ENCODE data around the gene KCNJ16. TPM values are rescaled to one million over a fixed set of nuclear protein-coding genes. Genes with fewer than 3 reads are reported as not detected.

Gene KCNJ16
- total RNA-seq, 1 experiment from 2014 or later: not detected

GRCh38 chr17:70159980-70160379, 85.0 kb downstream of the KCNJ16 start:
- DNase-seq (ENCODE audit: low read depth, low spot score): no peak
- no peak for ATAC-seq
- in situ Hi-C loops (cut with HindIII; ENCODE audit: low pct_unique_long_range_greater_than_20kb, low sequenced_read_pairs): no loop called here
- BruUV-seq (replicated peaks): no TSS peak
- Histone ChIP-seq H3K27me3 (ENCODE audit: control insufficient read depth, insufficient read depth, low read length) (no peaks in the 10 kb centered on the region), H3K9me3 (ENCODE audit: control insufficient read depth, insufficient read depth, low read depth, low read length) (no peaks in the 10 kb centered on the region), H3K27ac (ENCODE audit: low read length) (no peak overlapping the region), H3K4me3 (ENCODE audit: low read depth in 2 of 2, low read length in 2 of 2) (no peak overlapping the region), H3K4me1 (ENCODE audit: control insufficient read depth, insufficient read depth, low read length) (no peaks in the 10 kb centered on the region), H3K36me3 (ENCODE audit: control insufficient read depth, insufficient read depth, low read length) (no peaks in the 10 kb centered on the region)
- CTCF ChIA-PET: no interaction called here
- POLR2A ChIA-PET: interaction anchor here (0.7 kb wide), 1 partner anchor 636 kb away, joined by 3 read pairs; no protein-coding TSS in a partner anchor
- TF ChIP-seq POLR2AphosphoS5 (IDR thresholded peaks at IDR 0.05; ENCODE audit: low read depth, low read length): no peak
- intact Hi-C loops (cut with micrococcal nuclease; ENCODE audit: unreplicated experiment): no loop called here

- no peaks in the 10 kb centered on the region for H3K9me3 ChIP-seq (ENCODE audit: control insufficient read depth, insufficient read depth, low read depth, low read length)
- in situ Hi-C loops (cut with HindIII; ENCODE audit: low pct_unique_long_range_greater_than_20kb, low sequenced_read_pairs) (no loop called here), intact Hi-C loops (cut with micrococcal nuclease; ENCODE audit: unreplicated experiment) (no loop called here)
- DNase-seq (ENCODE audit: low read depth, low spot score) (no peak), ATAC-seq (no peak)
- no peak for TF ChIP-seq CTCF (IDR thresholded peaks at IDR 0.05)
- no peak for TF ChIP-seq POLR2AphosphoS5 (IDR thresholded peaks at IDR 0.05; ENCODE audit: low read depth, low read length)
- no peak for TF ChIP-seq REST (IDR thresholded peaks at IDR 0.05; ENCODE audit: insufficient read depth in 1 of 2, low read depth in 2 of 2, low read length in 1 of 2)
- TF ChIP-seq TCF7L2 (IDR thresholded peaks at IDR 0.05; ENCODE audit: low read depth, low read length): no peak
- no peak for TF ChIP-seq SIN3A (IDR thresholded peaks at IDR 0.05; ENCODE audit: borderline replicate concordance, insufficient read depth, low read depth, low read length)
- no peak overlapping the region for H3K4me3 ChIP-seq (ENCODE audit: low read depth in 2 of 2, low read length in 2 of 2)
- CTCF ChIA-PET: no interaction called here
- H3K36me3 ChIP-seq (ENCODE audit: control insufficient read depth, insufficient read depth, low read length): no peaks in the 10 kb centered on the region
- no TSS peak for BruUV-seq (replicated peaks)
- no peak overlapping the region for H3K27ac ChIP-seq (ENCODE audit: low read length)
- POLR2A ChIA-PET: no interaction called here
- H3K4me1 ChIP-seq (ENCODE audit: control insufficient read depth, insufficient read depth, low read length): no peaks in the 10 kb centered on the region
- H3K27me3 ChIP-seq (ENCODE audit: control insufficient read depth, insufficient read depth, low read length): peaks cover under 1% of the 10 kb centered on the region; the same call in 1 of the 2 replicates
These were observed 86.5 kb downstream of the KCNJ16 start for GRCh38 chr17:70161519-70161918.

- DNase-seq (ENCODE audit: low read depth, low spot score): no peak
- intact Hi-C loops (cut with micrococcal nuclease; ENCODE audit: unreplicated experiment) (loop anchor here (5.0 kb wide), 1 partner anchor 457 kb away; no protein-coding TSS in a partner anchor), in situ Hi-C loops (cut with HindIII; ENCODE audit: low pct_unique_long_range_greater_than_20kb, low sequenced_read_pairs) (no loop called here)
- TF ChIP-seq CTCF (IDR thresholded peaks at IDR 0.05) (no peak), REST (IDR thresholded peaks at IDR 0.05; ENCODE audit: insufficient read depth in 1 of 2, low read depth in 2 of 2, low read length in 1 of 2) (no peak), TCF7L2 (IDR thresholded peaks at IDR 0.05; ENCODE audit: low read depth, low read length) (no peak), SIN3A (IDR thresholded peaks at IDR 0.05; ENCODE audit: borderline replicate concordance, insufficient read depth, low read depth, low read length) (no peak), POLR2AphosphoS5 (IDR thresholded peaks at IDR 0.05; ENCODE audit: low read depth, low read length) (no peak)
- H3K36me3 ChIP-seq (ENCODE audit: control insufficient read depth, insufficient read depth, low read length): no peaks in the 10 kb centered on the region
- H3K4me3 ChIP-seq (ENCODE audit: low read depth in 2 of 2, low read length in 2 of 2): no peak overlapping the region
- no peak overlapping the region for H3K27ac ChIP-seq (ENCODE audit: low read length)
- no peaks in the 10 kb centered on the region for H3K9me3 ChIP-seq (ENCODE audit: control insufficient read depth, insufficient read depth, low read depth, low read length)
- H3K4me1 ChIP-seq (ENCODE audit: control insufficient read depth, insufficient read depth, low read length): peaks cover 10% of the 10 kb centered on the region
- peaks cover 13% of the 10 kb centered on the region for H3K27me3 ChIP-seq (ENCODE audit: control insufficient read depth, insufficient read depth, low read length)
- POLR2A ChIA-PET: no interaction called here
- BruUV-seq (replicated peaks): no TSS peak
- CTCF ChIA-PET: no interaction called here
- no peak for ATAC-seq
These were observed 90.4 kb downstream of the KCNJ16 start for GRCh38 chr17:70165383-70165782.
